GM21381 (cell line): ENCODE data around the gene VPS29.

ENCODE experiments used
- ATAC-seq: cut with Tn5 transposase; IDR thresholded peaks from one replicate; pipeline ENCODE4 v1.9.1; 2021; ENCODE audit warnings: mild to moderate bottlenecking, moderate library complexity; ENCODE audit not compliant: unreplicated experiment

Gene VPS29

DNA sequence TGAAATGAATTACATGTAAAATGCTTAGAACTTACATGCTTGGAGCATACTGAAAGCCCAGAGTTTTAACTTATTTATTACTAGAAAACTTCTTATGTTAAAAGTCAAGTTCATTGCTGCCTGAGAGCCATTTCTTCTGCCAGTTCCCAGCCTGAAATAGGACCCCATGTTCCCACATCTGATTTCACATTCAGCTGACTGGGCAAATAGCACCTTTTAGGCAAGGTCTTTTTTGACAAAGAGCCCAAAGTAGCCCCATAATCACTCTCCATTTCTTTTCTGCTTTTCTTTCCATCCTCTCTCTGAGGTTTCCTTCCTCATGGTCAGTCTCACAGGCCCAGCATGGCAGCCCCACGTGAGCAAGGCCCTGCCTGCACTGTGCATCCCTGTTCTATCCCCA is 50.6 kb downstream of the VPS29 start:
- ATAC-seq: no peak

DNA sequence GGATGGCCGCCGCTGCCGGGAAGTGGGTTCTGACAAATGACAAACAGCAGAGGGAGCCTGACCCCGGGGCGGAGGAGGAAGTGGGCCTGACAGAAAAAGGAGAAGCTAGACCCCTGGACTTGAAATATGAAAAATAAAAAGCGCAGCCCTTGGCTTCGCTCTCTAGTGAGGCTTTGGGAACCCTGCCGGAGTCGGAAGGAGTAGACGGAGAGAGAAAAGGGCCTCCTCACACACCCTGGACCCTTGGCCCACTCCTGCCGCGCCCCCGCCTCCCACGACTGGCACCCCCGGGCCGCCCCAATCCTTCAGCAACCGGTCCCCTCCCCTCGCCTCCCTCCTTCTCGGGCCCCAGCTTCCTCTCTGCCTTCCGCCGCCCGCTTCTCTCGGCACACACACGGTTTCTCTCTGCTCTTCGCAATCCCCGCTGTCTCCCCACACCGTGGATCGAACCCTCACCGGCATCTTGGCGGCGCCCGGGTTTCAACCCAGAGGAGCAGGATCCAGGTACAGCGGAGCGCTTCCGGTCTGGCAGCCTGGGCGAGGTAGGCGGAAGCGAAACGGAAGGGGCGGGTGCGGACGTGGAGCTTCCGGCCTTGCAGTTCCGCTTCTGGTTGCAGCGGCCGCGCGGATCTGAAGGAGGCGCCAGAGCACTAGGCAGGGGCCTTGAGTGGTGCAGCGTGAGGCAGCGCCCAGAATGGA is 52.0 kb downstream of the VPS29 start, which contains the start of gene ARPC3:
Gene ARPC3 (minus strand): TSS at position 539 of the 699 bp plus-strand sequence. CDS start 77 bp downstream, at position 462.
- peak; percentile 94 for ATAC-seq

DNA sequence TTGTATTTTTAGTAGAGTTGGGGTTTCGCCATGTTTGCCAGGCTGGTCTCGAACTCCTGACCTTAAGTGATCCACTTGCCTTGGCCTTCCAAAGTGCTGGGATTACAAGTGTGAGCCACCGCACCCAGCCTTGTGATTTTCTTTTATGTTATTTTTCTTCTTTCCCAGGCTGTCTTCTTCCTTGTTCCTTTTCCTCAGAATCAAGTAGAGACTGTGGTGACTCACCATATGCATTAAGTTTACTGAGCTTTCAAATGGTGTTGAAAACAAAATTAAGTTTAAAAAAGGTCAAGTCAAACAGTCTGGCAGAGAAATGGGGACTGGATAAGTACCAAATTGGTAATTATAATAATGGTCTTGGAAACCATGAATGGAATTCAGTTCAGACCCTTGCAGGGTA is 57.5 kb downstream of the VPS29 start:
- ATAC-seq: no peak
